Stimulated activated CD8-positive, alpha-beta memory T cell treated with anti-CD3 and anti-CD28 coated beads, Interleukin-15, amount 100 ng/mL, for 48 hours (primary cell): ENCODE measurements around the gene ZNF467.

Experiments
- DNase-seq, 2 donors: peaks; one replicate each; pipeline ENCODE4 v3.0.0-alpha.2; 2020; ENCODE audit warnings: low read depth in 2 of 2

Gene ZNF467

DNA sequence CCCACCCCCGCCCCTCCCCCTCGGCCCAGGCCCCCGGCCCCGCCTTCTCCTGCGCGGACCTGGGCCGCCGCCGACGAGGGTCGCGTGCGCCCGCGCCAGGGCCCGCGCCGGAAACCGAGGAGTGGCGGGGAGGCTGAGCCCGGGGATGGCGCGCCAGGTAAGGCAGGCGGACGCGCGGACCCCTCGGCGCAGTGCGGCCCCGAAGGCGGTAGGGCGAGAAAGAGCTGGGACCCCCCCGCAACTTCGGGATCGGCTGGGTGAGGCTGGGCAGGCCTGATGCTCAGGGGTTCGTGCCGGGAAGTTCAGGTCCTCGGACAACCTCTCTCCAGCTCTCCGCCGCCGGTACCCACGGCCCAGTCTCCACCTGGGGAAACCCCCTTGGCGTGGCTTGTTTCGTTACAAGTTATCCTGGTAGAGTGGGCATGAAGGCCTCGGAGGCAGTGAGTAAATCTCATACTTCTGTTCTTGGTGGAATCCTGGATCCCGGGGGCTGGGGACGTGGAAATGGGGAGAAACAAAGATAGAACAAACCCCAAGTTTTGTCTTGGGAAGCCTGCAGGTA is 58.4 kb downstream of the ZNF467 start:
- DNase-seq = no peak
